Ureter (tissue), 1 donor: ENCODE results near the gene UCK1. TPM values are rescaled to one million over a fixed set of nuclear protein-coding genes. Genes with fewer than 3 reads are reported as not detected.

Experiments used
- DNase-seq: peaks from one replicate; pipeline ENCODE4 v3.0.0-alpha.2; 2020; ENCODE audit warnings: low spot score
- total RNA-seq: library from RNA; stranded (reverse); gene quantifications from one replicate; pipeline ENCODE4 v1.2.4, GENCODE V29; 2023
- donor health status: DM: yes; HTN: yes; CAD: no.

The UCK1 gene
- total RNA-seq, 1 donor from 2014 or later = 20.4 TPM

DNA sequence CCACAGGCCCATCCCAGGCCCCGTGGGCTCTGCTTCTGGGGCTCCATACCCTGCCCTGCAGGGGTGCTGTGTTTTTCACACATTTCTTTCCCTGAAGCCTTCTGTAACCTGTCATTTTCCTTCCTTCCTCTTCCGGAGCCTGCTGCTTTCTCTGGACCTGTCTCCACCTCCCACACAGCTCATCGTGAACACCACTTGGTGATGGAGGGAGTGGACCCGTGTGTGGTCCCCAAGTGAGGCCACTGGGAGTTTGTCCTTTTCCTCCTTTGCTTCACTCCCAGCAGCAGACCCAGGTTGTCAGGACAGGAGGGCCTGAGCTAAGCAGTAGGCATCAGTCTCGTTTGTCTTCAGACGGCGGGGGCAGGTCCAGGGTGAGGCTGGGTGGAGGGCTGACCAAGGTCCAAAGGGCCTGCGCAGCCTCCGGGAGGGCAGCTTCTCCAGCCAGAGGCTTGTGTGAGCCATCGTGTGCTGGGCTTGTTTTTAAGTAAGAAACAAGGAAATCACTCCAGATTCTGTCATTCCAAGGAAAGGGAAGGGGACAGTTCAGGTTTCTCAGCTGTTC, 34.1 kb downstream of the UCK1 start:
- no peak for DNase-seq

- DNase-seq = no peak
These were observed 35.3 kb downstream of the UCK1 start for GRCh38 chr9:131495785-131496184.

- no peak for DNase-seq
These were observed 36.7 kb downstream of the UCK1 start for GRCh38 chr9:131494296-131494870.

GRCh38 chr9:131492070-131492469, 39.0 kb downstream of the UCK1 start:
- DNase-seq = no peak

- DNase-seq = no peak
These were observed 39.9 kb downstream of the UCK1 start for GRCh38 chr9:131491001-131491710.

DNA sequence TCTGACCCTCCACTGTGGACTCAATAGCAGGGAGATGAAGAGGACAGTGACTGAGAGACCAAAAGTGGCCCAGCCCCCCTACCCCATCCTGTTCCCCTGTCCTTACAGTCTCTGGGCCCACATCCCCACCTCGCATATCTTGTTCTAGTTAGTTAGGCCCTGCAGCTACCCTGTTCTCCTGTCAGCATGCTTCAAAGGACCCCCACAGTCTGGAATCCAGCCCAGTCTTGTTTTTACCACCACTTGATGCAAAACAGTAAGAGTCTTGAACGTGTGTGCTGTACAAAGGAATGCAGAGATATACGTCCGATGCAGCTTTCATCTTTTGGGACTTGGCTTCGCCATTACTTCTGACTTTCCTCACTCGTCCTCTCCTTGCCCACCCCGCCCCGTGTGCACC, 40.5 kb downstream of the UCK1 start:
- no peak for DNase-seq

- no peak for DNase-seq
These were observed 43.4 kb downstream of the UCK1 start for GRCh38 chr9:131487621-131488031.

GRCh38 chr9:131487001-131487400, 44.1 kb downstream of the UCK1 start:
- no peak for DNase-seq

DNA sequence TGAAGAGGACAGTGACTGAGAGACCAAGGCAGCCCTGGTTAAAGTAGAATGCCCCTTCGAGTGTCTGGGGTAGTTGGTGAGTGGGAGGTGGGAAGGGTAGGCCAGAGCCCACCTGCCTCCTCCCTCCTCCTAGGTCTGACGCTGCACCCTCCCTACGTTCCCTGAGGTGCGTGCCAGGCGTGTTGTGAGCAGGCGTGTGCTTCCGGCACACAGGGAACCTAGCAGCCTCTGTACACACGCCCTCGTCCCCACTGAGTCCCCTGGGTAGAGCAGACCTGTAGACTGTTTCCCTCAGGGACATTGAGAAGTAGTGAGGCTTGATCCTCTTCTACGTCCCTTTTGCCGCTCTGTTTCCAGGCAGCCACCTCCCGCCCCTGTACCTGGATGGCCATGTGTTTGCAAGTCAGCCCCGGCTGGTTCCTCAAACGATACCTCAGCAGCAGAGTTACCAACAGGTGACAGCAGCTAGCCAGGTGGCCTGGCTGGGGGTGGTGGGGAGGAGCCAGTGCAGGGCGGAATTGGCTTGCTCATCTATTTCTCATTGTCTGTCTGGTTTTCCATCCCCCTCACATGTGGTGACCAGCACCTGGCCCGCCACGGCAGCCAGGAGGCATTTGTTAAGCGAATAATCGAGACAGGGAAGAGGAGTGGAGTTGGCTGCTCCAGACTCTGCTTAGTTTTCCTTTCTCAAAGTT, 45.2 kb downstream of the UCK1 start:
- DNase-seq = no peak

GRCh38 chr9:131485206-131485605, 45.9 kb downstream of the UCK1 start:
- DNase-seq = no peak

DNA sequence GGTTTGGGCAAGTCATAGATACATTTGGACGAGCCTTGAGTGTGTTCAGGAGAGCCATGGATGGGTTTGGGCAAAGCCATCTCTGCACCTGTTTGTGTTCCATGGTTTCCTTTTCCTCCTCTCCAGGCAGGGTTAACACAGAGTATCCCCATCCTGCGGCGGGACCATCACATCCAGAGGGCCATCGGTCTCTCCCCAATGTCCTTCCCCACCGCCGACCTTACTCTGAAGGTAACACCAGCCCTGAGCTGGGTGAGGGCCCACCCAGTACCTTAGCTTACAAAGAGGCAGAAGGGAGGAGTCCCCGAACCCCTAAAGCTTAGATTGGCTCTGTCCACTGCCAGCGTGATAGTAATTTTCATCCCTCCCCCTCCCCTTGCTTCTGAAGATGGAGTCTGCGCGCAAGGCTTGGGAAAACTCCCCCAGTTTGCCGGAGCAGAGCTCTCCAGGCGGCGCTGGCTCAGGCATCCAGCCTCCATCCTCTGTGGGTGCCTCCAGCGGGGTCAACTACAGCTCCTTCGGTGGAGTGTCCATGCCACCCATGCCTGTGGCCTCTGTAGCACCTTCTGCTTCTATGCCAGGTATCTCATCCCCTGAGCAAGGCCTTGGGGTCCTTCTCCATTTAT, 46.4 kb downstream of the UCK1 start:
- no peak for DNase-seq

DNA sequence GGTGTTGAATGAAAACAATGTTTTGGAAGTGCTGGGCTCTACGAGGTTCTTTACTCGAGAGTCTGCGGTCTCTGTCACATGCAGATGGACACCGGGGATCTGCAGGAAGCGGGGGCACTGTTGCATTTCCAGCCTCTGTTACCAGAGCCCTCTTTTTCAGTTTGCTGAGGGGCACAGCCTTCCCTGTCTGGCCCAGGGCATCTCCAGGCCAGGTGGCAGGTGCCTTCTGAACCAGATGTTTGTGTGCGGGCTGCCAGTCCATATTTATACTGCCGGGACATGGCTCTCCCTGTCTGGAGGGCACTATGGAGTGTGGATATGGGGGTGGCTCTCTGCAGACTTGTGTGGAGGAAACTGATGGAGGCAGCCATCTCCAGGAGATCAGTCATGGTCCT, 47.0 kb downstream of the UCK1 start:
- DNase-seq = no peak

GRCh38 chr9:131483319-131484050, 47.6 kb downstream of the UCK1 start:
- no peak for DNase-seq

DNA sequence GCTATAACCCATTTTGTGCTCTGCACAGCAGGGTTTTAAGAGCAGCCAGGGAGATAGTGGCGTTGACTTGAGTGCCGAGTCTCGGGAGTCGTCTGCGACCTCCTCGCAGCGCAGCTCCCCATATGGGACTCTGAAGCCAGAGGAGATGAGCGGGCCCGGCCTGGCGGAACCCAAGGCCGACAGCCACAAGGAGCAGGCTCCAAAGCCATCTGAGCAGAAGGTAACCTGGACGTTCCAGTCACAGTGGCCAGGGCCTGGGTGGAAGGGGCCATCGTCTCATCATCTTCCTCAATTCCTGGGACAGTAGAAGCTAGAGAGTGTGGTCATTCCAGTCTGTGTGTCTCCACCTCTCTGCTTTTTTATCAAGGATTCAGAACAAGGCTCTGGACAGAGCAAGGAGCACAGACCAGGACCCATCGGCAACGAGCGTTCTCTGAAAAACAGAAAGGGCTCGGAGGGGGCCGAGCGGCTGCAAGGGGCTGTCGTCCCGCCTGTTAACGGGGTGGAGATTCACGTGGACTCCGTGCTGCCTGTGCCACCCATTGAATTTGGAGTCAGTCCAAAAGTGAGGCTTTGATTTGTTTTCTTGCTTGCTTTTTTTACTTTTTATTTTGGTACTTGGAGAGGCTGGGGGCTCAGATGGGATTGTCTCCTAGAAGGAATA, 48.6 kb downstream of the UCK1 start:
- DNase-seq = no peak

DNA sequence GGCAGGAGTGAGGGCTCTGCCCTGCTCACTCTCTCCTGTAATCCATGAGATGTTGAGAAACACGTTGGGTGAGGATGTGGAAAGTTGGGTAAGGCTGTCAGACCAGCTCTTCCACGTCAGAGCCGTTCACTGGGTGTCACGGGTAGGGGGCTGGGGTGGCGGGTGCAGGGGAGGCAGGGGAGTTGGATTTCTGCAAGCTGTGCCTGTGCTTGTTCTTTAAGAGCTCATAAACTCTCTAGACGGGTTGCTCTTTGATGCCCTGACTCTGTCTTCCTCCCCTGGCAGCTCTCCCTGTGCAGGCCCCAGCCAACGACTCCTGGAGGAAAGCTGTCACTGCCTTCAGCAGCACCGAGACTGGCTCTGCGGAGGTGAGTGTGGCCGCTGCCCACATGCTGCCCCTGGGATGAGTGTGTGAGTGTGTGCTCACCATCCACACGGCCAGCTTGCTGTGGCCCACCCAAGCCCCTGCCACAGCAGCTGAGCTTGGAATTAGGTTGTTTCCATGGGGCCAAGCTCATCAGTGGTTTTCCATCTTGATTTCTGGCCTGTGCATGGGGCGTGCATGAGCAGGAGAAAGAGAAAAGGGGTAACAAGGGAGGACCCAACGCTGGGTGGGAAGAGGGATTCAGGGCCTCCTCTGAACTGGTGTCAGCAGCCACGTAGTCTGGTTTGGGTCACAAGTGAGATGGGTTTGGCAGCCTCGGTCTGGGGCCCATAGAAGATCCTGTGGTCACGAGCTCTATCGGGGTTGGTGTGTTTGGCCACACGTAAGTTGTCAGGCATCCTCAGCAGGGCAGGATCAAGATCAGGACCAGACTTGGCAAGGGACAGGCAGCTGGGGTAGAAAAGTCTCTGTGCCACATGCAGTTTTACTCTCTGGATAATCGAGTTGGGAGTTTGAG, 49.4 kb downstream of the UCK1 start:
- DNase-seq = no peak

GRCh38 chr9:131480258-131480657, 50.8 kb downstream of the UCK1 start:
- no peak for DNase-seq

DNA sequence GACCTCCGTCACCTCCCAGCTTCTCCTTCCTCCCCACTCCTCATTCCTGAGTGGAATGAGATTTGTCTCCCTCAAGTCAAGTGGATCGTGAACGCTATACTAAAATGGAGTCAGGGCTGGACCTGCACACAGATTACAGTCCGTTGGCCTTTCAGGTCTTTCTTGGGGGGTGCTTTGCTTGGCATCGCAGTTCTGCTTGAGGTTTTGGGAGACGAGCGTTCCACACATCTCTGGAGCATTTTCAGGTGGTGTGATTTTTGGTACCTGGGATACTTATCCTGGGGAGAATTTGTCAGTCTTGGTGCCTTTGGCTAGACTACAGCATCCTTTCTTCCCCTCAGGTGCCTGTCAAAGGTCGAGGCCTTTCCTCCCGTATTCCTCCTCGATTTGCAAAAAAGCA, 52.2 kb downstream of the UCK1 start:
- DNase-seq = no peak

- no peak for DNase-seq
These were observed 52.6 kb downstream of the UCK1 start for GRCh38 chr9:131478421-131478868.

- DNase-seq = no peak
These were observed 53.1 kb downstream of the UCK1 start for GRCh38 chr9:131477816-131478419.

- DNase-seq = no peak
These were observed 53.7 kb downstream of the UCK1 start for GRCh38 chr9:131477367-131477766.
